WI38 (cell line): ENCODE data around the gene DHCR7.
"Not testable (repeated sequence)": the region's sequence is repeated elsewhere in the genome, so short reads cannot be mapped to it uniquely, and the experiment has no call there.

Source experiments
- H3K4me3 ChIP-seq: 2 replicates; pipeline ENCODE4 v1.5.1; 2011; ENCODE audit warnings: low read depth, mild to moderate bottlenecking, control low read depth, low read length
- CTCF ChIP-seq: IDR thresholded peaks from 2 replicates; pipeline ENCODE4 v1.5.1; 2012; ENCODE audit warnings: low read depth, mild to moderate bottlenecking, control low read depth, low read length

The DHCR7 gene

DNA sequence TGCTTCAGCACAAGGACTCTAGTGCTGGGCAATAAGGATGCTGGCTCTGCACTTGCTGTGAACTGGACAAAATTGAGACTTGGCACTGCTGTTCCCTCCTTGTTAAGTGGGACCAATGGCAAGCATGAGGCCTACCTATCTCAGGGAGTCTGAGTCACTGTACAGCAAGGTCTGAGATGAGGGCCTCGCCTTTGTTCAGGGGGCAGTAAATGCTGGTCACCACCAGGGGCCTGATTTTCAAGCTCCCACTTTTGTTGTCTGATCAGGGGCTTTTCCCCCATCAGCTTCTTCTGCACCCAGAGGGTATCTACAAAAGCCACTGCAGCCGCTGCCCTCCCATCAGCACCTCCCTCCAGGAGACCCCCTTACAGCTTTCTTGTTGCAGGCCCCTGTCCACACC is 22.8 kb downstream of the DHCR7 start:
- H3K4me3 ChIP-seq: no peak overlapping the region
- no peak for TF ChIP-seq CTCF

DNA sequence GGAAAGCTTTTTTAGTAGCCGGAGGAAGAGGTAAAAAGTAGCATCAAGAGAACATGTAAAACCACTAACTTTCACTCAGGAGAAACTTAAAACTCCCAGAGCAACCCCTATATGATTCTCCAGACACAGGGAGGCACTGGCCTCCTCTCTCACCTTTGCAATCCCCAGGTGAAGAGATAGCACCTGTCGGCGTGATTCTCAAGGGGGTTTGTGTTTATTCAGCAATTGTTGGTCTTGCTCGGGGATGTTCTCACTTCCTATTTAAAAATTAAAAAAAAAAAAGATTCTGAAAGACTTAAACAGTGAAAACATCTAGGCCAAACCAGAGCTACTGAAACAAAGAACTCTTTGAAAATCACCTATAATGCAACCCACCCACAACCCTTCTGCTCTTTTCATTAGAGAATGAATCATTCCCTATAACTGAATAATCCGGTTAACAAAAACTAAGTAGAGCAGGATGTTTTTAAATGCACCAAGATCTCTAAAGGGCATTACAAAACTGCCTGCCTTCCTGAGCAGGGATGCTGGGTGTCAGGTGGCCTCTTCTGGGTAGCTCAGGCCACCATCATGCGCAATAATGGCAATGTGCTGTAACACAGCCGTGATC is 24.9 kb downstream of the DHCR7 start:
- H3K4me3 ChIP-seq: no peak overlapping the region
- no peak for TF ChIP-seq CTCF

DNA sequence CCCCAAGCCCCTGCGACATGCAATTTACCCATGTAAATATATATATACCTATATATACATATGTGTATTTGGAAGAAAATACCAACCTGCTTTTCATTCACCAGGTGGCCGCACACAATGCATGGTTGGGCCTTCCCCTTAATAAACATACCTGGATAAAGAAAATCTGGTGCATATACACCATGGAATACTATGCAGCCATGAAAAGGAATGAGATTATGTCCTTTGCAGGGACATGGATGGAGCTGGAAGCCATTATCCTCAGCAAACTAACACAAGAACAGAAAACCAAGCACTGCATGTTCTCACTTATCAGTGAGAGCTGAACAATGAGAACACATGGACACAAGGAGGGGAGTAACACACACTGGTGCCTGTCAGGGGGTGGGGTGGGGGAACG is 25.9 kb downstream of the DHCR7 start:
- not testable (repeated sequence) for H3K4me3 ChIP-seq

GRCh38 chr11:71421392-71421950 is 26.7 kb downstream of the DHCR7 start:
- no peak for TF ChIP-seq CTCF
- no peak overlapping the region for H3K4me3 ChIP-seq

- TF ChIP-seq CTCF: peak; percentile 86
These were observed 27.5 kb downstream of the DHCR7 start for GRCh38 chr11:71420455-71421241.

GRCh38 chr11:71418643-71419042 is 29.6 kb downstream of the DHCR7 start:
- TF ChIP-seq CTCF: no peak
- H3K4me3 ChIP-seq: no peak overlapping the region

More at GRCh38 chr11:71420455-71421241, 27.5 kb downstream of the DHCR7 start:
- H3K4me3 ChIP-seq: no peak overlapping the region

DNA sequence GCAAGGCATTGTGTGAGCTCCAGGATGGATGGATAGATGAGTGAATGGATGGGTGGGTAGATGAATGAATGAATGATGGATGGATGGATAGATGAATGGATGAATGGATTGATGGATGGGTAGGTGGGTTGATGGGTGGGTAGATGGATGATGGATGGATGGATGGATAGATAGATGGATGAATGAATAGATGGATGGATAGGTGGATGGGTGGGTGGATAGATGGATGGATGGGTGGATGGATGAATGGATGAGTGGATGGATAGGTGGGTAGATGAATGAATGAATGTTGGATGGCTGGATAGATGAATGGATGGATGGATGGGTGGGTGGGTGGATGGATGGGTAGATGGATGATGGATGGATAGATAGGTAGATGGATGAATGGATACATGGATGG is 33.5 kb downstream of the DHCR7 start:
- H3K4me3 ChIP-seq: no peak overlapping the region
- TF ChIP-seq CTCF: no peak
